ENCODE data around the gene TRIP10.
"Not testable (repeated sequence)": the region's sequence is repeated elsewhere in the genome, so short reads cannot be mapped to it uniquely, and the experiment has no call there.

The TRIP10 gene

DNA sequence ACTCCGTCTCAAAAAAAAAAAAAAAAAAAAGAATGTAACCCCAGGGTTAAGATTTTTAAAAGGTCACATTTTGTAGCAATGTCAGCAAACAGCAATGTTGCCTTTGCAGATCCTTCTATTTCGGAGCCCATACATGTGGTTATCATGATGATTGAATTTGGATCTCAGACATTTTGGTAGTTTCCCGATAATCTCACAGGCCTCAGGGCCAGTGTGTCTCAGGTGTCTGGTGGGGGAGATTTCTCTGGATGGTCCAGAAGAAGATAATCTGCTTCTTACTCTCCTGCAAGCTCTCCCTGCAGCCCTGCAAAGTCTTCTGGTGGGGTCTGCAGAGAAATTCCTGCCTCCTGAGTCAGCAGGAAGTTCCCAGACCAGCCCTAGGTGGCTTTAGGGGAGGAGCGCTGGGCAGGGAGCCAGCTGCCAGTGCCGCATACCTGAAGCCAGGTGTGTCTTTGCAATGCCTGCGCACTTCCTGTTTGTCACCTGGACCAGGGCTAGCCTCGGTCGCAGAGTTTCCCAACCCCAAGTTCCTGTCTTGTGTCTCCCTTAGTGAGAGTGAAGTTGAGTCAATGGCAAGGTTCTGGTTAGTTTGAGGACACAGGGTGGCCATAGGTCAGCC lies 26.4 kb downstream of the TRIP10 start:
- Mint-ChIP-seq H3K9me3 (no peaks in the 10 kb centered on the region), H3K4me1 (ENCODE audit: low read depth) (peaks cover 32% of the 10 kb centered on the region)
- intact Hi-C loops (cut with micrococcal nuclease): no loop called here

GRCh38 chr19:6766357-6767080 lies 27.0 kb downstream of the TRIP10 start:
- H3K4me3 Mint-ChIP-seq: no peak overlapping the region
- H3K27me3 Mint-ChIP-seq: peaks cover 19% of the 10 kb centered on the region
- H3K9me3 Mint-ChIP-seq: no peaks in the 10 kb centered on the region
- no peaks in the 10 kb centered on the region for H3K36me3 Mint-ChIP-seq (ENCODE audit: low read depth)
- H3K27ac Mint-ChIP-seq: no peak overlapping the region
- H3K4me1 Mint-ChIP-seq (ENCODE audit: low read depth): peaks cover 35% of the 10 kb centered on the region
- intact Hi-C loops (cut with micrococcal nuclease): no loop called here

More for the DNA sequence above, 26.4 kb downstream of the TRIP10 start:
- Mint-ChIP-seq H3K27ac (no peak overlapping the region), H3K27me3 (peaks cover 19% of the 10 kb centered on the region), H3K4me3 (no peak overlapping the region), H3K36me3 (ENCODE audit: low read depth) (no peaks in the 10 kb centered on the region)

- Mint-ChIP-seq H3K4me1 (ENCODE audit: low read depth) (peaks cover 40% of the 10 kb centered on the region), H3K9me3 (no peaks in the 10 kb centered on the region), H3K27me3 (peaks cover 19% of the 10 kb centered on the region), H3K36me3 (ENCODE audit: low read depth) (no peaks in the 10 kb centered on the region), H3K27ac (no peak overlapping the region), H3K4me3 (peak overlapping the region; percentile 91)
- intact Hi-C loops (cut with micrococcal nuclease): no loop called here
Measured at GRCh38 chr19:6767081-6767356, 27.5 kb downstream of the TRIP10 start.

DNA sequence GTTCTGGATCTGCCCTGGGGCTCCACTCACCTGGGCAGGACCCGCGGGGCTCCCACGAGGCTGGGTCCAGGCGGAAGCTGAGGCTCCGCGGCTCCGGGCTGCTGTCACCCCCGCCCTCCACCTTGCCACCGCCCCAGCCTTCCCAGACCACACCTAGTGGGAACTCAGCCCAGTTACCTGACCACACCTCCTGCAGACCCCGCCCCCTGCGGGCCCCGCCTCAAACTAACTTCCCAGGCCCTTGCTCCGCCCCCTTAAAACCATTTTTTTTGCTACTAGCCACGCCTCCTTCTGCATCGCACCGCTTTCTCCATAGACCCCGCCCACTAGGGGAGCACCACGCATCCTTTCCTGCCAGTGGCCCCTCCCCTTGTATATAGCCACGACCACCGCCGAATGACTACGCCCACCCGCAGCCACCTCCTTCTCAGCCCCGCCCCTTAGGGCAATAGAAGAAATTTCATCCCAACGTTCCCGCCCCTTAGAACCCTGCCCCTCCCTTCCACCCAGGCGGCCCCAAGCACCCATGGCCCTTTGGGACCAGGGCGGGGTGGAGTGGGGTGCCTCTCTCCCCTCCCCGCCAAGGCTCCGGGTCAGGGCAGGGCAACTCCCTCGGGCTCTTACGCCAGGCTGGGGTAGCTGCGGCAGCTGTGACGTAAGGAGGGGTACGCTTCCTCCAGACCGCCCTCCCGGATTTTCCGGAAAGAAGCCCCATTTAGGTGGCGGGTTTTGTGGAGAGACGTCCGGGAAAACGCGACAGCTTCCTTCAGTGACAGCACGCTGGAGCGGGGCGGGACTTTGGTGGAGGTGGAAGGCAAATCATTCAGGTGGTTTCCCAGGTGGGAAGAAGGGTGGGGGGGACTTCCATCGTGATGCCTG lies 28.1 kb downstream of the TRIP10 start, which contains the start of gene SH2D3A:
Gene SH2D3A, minus strand, starts transcription at position 79 of the 879 bp plus-strand sequence. CDS start 3,687 bp downstream, outside the sequence.
- Mint-ChIP-seq H3K27ac (peak within 1 kb of the TSS; percentile 82), H3K36me3 (ENCODE audit: low read depth) (peaks cover 2% of the 10 kb centered on the region), H3K9me3 (no peaks in the 10 kb centered on the region), H3K4me3 (peak within 1 kb of the TSS; percentile 91), H3K27me3 (peaks cover 19% of the 10 kb centered on the region), H3K4me1 (ENCODE audit: low read depth) (peaks cover 46% of the 10 kb centered on the region)
- intact Hi-C loops (cut with micrococcal nuclease): no loop called here

DNA sequence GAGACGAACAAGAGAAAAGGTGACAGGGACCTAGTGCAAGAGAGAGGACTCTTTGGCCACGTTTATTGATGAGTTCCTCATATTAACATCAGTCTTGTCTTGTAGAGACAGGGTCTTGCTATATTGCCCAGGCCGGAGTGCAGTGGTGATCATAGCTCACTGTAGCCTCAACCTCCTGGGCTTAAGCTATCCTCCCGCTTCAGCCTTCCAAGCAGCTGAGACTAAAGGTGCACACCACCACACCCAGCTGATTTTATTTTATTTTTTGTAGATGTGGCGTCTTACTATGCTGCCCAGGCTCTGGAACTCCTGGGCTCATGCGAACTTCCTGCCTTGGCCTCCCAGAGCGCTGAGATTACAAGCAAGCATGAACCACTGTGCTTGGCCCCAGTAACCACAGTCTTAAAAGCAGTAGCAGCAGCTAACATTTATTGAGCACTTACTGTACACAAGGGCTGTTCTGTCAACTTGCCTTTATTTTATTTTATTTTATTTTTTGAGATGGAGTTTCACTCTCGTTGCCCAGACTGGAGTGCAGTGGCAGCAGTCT lies 28.8 kb downstream of the TRIP10 start:
- Mint-ChIP-seq H3K4me3 (peak overlapping the region; percentile 91), H3K27ac (peak overlapping the region; percentile 82), H3K27me3 (peaks cover 19% of the 10 kb centered on the region), H3K36me3 (ENCODE audit: low read depth) (peaks cover 9% of the 10 kb centered on the region), H3K4me1 (ENCODE audit: low read depth) (peaks cover 48% of the 10 kb centered on the region), H3K9me3 (no peaks in the 10 kb centered on the region)
- intact Hi-C loops (cut with micrococcal nuclease): no loop called here

GRCh38 chr19:6769006-6769619 lies 29.6 kb downstream of the TRIP10 start:
- Mint-ChIP-seq H3K4me3 (no peak overlapping the region), H3K9me3 (no peaks in the 10 kb centered on the region), H3K27me3 (peaks cover 19% of the 10 kb centered on the region), H3K27ac (no peak overlapping the region), H3K36me3 (ENCODE audit: low read depth) (peaks cover 12% of the 10 kb centered on the region), H3K4me1 (ENCODE audit: low read depth) (peaks cover 55% of the 10 kb centered on the region)
- intact Hi-C loops (cut with micrococcal nuclease): no loop called here

DNA sequence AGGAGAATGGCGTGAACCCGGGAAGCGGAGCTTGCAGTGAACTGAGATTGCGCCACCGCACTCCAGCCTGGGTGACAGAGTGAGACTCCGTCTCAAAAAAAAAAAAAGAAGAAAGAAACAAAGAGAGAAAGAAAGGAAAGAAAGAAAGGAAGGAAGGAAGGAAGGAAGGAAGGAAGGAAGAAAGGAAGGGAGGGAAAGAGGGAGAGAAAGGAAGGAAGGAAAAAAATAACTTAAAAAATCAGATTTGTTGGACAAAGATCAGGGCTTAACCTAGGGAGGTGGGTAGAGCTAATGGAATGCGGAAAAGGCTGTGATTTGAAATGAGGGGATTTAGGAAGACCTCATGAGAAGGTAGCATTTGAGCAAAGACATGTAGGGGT lies 32.2 kb downstream of the TRIP10 start:
- not testable (repeated sequence) for H3K27me3 Mint-ChIP-seq, H3K9me3 Mint-ChIP-seq
- Mint-ChIP-seq H3K4me1 (ENCODE audit: low read depth) (peaks cover 70% of the 10 kb centered on the region), H3K27ac (peak overlapping the region; percentile 80), H3K4me3 (peak overlapping the region; percentile 47), H3K36me3 (ENCODE audit: low read depth) (peaks cover 29% of the 10 kb centered on the region)
- intact Hi-C loops (cut with micrococcal nuclease): loop anchor here (2.0 to 10.0 kb wide), 2 partner anchors 33 to 93 kb away; partner anchors contain the start of gene TRIP10

DNA sequence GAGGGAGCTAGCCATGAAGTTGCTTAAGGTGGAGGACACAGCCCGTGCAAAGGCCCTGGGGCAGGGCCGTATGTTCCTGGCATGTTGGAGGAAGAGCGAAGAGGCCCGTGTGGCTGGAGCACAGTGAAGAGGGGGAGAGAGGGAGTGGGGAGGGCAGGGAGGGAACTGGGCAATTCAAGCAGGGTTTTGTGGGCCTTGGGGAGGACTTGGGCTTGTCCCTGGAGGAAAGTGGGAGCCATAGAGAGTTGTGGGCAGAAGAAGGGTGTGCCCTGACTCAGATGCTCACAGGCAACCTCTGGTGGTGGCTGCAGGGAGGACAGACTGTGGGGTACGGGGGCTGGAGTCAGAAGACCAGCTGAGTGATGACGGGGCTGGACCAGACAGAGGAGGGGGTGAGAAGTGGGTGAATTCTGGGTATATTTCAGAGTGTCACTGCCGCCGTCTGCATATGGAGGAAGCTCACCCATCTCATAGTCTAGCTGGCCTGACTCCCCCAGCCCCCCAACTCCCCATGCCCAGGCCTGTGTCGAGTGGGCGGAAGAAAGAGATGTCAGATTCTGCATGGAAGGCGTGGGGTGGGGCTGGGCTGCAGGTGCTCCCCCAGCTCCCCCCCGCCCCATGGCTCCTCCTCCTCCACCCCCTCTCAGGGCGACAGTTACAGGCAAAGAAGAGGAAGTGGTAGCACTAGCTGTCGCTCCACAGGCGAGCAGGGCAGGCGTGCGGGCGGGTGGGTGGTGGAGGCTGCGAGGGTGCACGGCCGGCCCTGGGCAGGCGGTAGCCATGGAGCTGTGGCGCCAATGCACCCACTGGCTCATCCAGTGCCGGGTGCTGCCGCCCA lies 32.8 kb downstream of the TRIP10 start, which contains the start of gene VAV1:
Gene VAV1, plus strand, starts transcription at position 681 of the 838 bp plus-strand sequence. Its CDS starts 100 bp downstream, at position 781.
- Mint-ChIP-seq H3K36me3 (ENCODE audit: low read depth) (peaks cover 35% of the 10 kb centered on the region), H3K4me3 (peak within 1 kb of the TSS; percentile 85), H3K27me3 (peaks cover 4% of the 10 kb centered on the region), H3K27ac (peak within 1 kb of the TSS; percentile 80), H3K9me3 (peaks cover 9% of the 10 kb centered on the region), H3K4me1 (ENCODE audit: low read depth) (peaks cover 69% of the 10 kb centered on the region)
- intact Hi-C loops (cut with micrococcal nuclease): loop anchor here (2.0 to 10.0 kb wide), 2 partner anchors 33 to 93 kb away; partner anchors contain the start of gene TRIP10

GRCh38 chr19:6772866-6773322 lies 33.4 kb downstream of the TRIP10 start:
- H3K27me3 Mint-ChIP-seq: no peaks in the 10 kb centered on the region
- H3K4me1 Mint-ChIP-seq (ENCODE audit: low read depth): peaks cover 69% of the 10 kb centered on the region
- H3K4me3 Mint-ChIP-seq: peak overlapping the region; percentile 85
- H3K9me3 Mint-ChIP-seq: peaks cover 9% of the 10 kb centered on the region
- H3K36me3 Mint-ChIP-seq (ENCODE audit: low read depth): peaks cover 41% of the 10 kb centered on the region
- peak overlapping the region; percentile 80 for H3K27ac Mint-ChIP-seq
- intact Hi-C loops (cut with micrococcal nuclease): loop anchor here (2.0 to 10.0 kb wide), 2 partner anchors 34 to 92 kb away; partner anchors contain the start of gene TRIP10

DNA sequence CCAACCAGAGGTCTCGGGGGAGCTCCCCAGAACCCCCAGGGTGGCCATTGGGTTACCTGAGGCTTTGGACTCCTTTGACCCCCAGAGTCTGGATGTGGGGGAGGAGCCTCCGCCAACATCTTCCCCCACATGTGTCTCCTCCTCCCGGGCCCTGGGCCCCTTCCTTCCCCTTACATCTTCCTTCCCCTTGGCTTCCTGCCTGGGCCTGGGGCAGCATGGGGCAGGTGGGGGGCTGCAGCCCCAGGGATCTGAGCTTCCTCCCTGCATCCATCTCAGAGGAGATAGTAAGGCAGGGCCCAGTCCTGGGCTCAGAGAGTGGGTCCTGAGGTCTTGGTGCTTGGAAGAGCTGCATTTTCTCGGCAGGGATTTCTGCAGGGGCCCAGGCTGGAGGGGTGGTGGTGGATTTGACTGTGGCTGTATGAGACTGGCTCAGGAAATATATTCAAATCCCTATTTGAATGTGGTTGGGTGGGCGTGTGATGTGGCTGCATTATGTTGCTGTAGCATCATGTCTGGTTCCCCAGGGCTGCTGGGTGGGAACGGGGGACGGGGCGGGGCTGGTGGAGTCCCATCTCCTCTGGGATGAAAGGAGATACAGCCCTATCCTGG lies 33.9 kb downstream of the TRIP10 start:
- Mint-ChIP-seq H3K27me3 (no peaks in the 10 kb centered on the region), H3K4me1 (ENCODE audit: low read depth) (peaks cover 70% of the 10 kb centered on the region), H3K27ac (peak overlapping the region; percentile 80), H3K9me3 (peaks cover 9% of the 10 kb centered on the region), H3K4me3 (peak overlapping the region; percentile 85), H3K36me3 (ENCODE audit: low read depth) (peaks cover 47% of the 10 kb centered on the region)
- intact Hi-C loops (cut with micrococcal nuclease): loop anchor here (2.0 to 10.0 kb wide), 2 partner anchors 35 to 91 kb away; partner anchors contain the start of gene TRIP10

DNA sequence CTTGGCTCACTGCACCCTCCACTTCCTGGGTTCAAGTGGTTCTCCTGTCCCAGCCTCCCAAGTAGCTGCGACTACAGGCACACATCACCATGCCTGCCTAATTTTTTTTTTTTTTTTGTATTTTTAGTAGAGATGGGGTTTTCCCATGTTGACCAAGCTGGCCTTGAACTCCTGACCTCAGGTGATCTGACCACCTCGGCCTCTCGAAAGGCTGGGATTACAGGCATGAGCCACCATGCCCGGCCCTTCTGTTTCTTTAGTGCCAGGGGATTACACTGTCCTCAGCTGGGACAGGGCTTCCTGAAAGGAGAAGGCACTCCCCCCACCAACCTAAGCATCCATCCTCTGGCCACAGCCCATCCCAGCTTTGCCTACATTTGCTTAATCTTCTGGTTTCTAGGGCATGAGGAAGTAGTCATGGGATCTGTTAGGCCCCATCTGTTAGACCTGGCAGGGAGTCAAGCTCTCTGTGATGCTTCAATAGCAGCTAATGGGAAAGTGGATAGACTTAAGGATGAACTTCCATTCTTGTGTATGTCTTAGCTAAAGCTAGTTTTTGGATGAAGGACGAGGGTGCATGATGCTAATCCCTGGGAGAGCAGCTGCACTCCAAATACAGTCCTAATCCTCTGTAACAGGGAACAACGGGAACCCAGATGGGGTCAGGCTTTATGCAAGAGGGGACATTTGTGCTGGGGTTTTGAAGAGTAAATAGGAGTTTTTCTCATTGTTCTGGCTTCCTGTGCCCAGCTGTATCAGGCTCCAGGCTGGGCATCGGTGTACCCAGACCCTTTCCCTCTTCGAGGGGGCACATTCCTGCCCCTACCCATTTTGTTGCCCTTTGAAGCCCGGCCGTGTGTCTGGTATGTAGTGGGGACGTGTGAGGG lies 35.6 kb downstream of the TRIP10 start:
- intact Hi-C loops (cut with micrococcal nuclease): loop anchor here (10.0 kb wide), 1 partner anchor 90 kb away; no protein-coding TSS in a partner anchor
- peak overlapping the region; percentile 78 for H3K27ac Mint-ChIP-seq
- no peaks in the 10 kb centered on the region for H3K27me3 Mint-ChIP-seq
- peaks cover 9% of the 10 kb centered on the region for H3K9me3 Mint-ChIP-seq
- H3K36me3 Mint-ChIP-seq (ENCODE audit: low read depth): peaks cover 47% of the 10 kb centered on the region
- peak overlapping the region; percentile 56 for H3K4me3 Mint-ChIP-seq
- peaks cover 64% of the 10 kb centered on the region for H3K4me1 Mint-ChIP-seq (ENCODE audit: low read depth)

Measured in dendritic cell treated with granulocyte-macrophage colony-stimulating factor and Interleukin-4, amounts not matched to agents 40 ng/mL and 50 ng/mL, for 4 days (primary cell).